Ovary (tissue), 9 donors: ENCODE results near the gene CNPY2. TPM values are rescaled to one million over a fixed set of nuclear protein-coding genes. Genes with fewer than 3 reads are reported as not detected.
"Not testable (repeated sequence)": the region's sequence is repeated elsewhere in the genome, so short reads cannot be mapped to it uniquely, and the experiment has no call there.

ENCODE experiments used
- DNase-seq, 5 donors: peaks; one replicate each; pipeline ENCODE4 v3.0.0-alpha.2; 2019 to 2020
- H3K27ac ChIP-seq, 2 donors: fragments of 200-600 bp; one replicate each; pipeline versions ENCODE4 v1.5.1 to v1.8.0; 2019 to 2022
- H3K27me3 ChIP-seq: fragments of 200-600 bp; one replicate; pipeline ENCODE4 v1.8.0; 2022
- H3K36me3 ChIP-seq: fragments of 200-600 bp; sonication (generic); one replicate; pipeline ENCODE4 v1.5.1; 2019
- H3K4me1 ChIP-seq: one replicate; pipeline ENCODE4 v1.8.1; 2013; ENCODE audit warnings: mild to moderate bottlenecking, moderate library complexity; ENCODE audit not compliant: insufficient read depth
- H3K4me3 ChIP-seq: fragments of 200-600 bp; sonication (generic); one replicate; pipeline ENCODE4 v1.5.1; 2017
- H3K9me3 ChIP-seq, 2 donors: fragments of 200-600 bp in 1 of 2; sonication (generic) in 1 of 2; one replicate each; pipeline versions ENCODE4 v1.5.1 to v1.8.1; 2013 to 2019; ENCODE audit warnings: mild to moderate bottlenecking in 1 of 2, moderate library complexity in 1 of 2
- CTCF ChIP-seq, 3 donors: fragments of 450-650 bp in 2 of 3; fragments of 200-600 bp in 1 of 3; IDR thresholded peaks; one replicate each; pipeline versions ENCODE4 v1.5.1 to v1.8.0; 2016 to 2022; ENCODE audit warnings: antibody characterized with exemption in 3 of 3, mild to moderate bottlenecking in 1 of 3
- EP300 ChIP-seq: sonication (generic); formaldehyde crosslinking; IDR thresholded peaks from one replicate; pipeline ENCODE4 v1.6.1; 2017; ENCODE audit warnings: antibody characterized with exemption
- POLR2A ChIP-seq: fragments of 450-650 bp; IDR thresholded peaks from one replicate; pipeline ENCODE4 v1.6.1; 2017; ENCODE audit warnings: antibody characterized with exemption, mild to moderate bottlenecking, moderate library complexity
- WGBS, 3 donors: extraction: QIAGEN DNeasy Blood & Tissue Kit in 1 of 3; methylation state at CpG; one replicate each; pipeline versions ENCODE4 v1.1.5 to v1.1.7; 2013 to 2017; 5-methylcytosine and 5-hydroxymethylcytosine counted together
- intact Hi-C, 4 donors: fragments of 100-400 bp; cut with DNase I; formaldehyde crosslinking; loops; one replicate each; pipeline versions ENCODE4 v1.11.0 to v1.15.1; 2022 to 2023
- polyA plus RNA-seq, 2 donors: library from polyadenylated mRNA; stranded (reverse); fragments of 200-250 nt in 1 of 2; fragments of 350-450 nt in 1 of 2; fragmentation: Illumina TruSeq in 1 of 2; extraction: RNeasy Lipid Tissue Mini Kit (QIAGEN cat#74804) in 1 of 2; gene quantifications; one replicate each; pipeline ENCODE4 v1.2.3, GENCODE V29; 2013 to 2014
- total RNA-seq, 7 donors: library from RNA; depleted of rRNA in 2 of 7; stranded (reverse); fragments of >200 nt in 2 of 7; fragmentation: NEBNext Ultra II Directional in 3 of 7; extraction: Animal tissue kit (Norgen Biotek cat#: 25700) in 3 of 7; gene quantifications; one replicate each; pipeline versions ENCODE4 v1.1.0 to v1.2.4, GENCODE V29; 2016 to 2023
- donor health status: DM: no; HTN: no; CAD: no; lungs with moderate emphysema.
- donor health status: DM: no; HTN: no; CAD: no.
- donor health status: Bipolar disorder and iron deficiency.
- donor health status: DM: yes; HTN: yes; CAD: no.
- donor health status: DM: no; HTN: no; CAD: no.
- donor health status: DM: yes; HTN: yes; CAD: no.

CNPY2 gene
- total and polyA plus RNA-seq, 9 donors = 58.9 to 134 (median 89.1) TPM

GRCh38 chr12:56330936-56331490, 15.2 kb upstream of the CNPY2 start:
- WGBS, 3 donors = 93 to 95% (median 94%) methylated on average over 7 of the region's 7 CpGs
- no peaks in the 10 kb centered on the region for H3K27me3 ChIP-seq
- TF ChIP-seq POLR2A (no peak), CTCF (IDR thresholded peaks at IDR 0.05) (no peak), EP300 (no peak)
- H3K9me3 ChIP-seq = no peaks in the 10 kb centered on the region
- H3K36me3 ChIP-seq = no peaks in the 10 kb centered on the region
- intact Hi-C loops = loop anchor here in 1 of 4 donors (10.0 kb wide), 1 partner anchor 134 kb away; the partner anchor contains the start of gene SPRYD4
- no peak overlapping the region for H3K4me3 ChIP-seq
- H3K4me1 ChIP-seq = peaks cover 7% of the 10 kb centered on the region
- no peak for DNase-seq
- no peak overlapping the region for H3K27ac ChIP-seq

- Histone ChIP-seq H3K36me3 (no peaks in the 10 kb centered on the region), H3K4me3 (no peak overlapping the region), H3K4me1 (no peaks in the 10 kb centered on the region), H3K27ac (no peak overlapping the region), H3K9me3 (no peaks in the 10 kb centered on the region), H3K27me3 (no peaks in the 10 kb centered on the region)
- 74 to 86% (median 81%) methylated on average over 6 of the region's 6 CpGs for WGBS, 3 donors
- intact Hi-C loops = no loop called here
- no peak for TF ChIP-seq CTCF (IDR thresholded peaks at IDR 0.05)
- TF ChIP-seq POLR2A = no peak
- no peak for TF ChIP-seq EP300
- peak in 2 of 5 donors; percentile 40 to 49 for DNase-seq
Measured at GRCh38 chr12:56326533-56326932, 10.7 kb upstream of the CNPY2 start.

- intact Hi-C loops = no loop called here
- Histone ChIP-seq H3K27ac (no peak overlapping the region), H3K36me3 (no peaks in the 10 kb centered on the region), H3K4me3 (no peak overlapping the region), H3K9me3 (no peaks in the 10 kb centered on the region), H3K27me3 (no peaks in the 10 kb centered on the region), H3K4me1 (no peaks in the 10 kb centered on the region)
- no peak for TF ChIP-seq CTCF (IDR thresholded peaks at IDR 0.05)
- no peak for TF ChIP-seq EP300
- TF ChIP-seq POLR2A = no peak
- WGBS, 3 donors = 95 to 96% (median 96%) methylated on average over 8 of the region's 8 CpGs
- DNase-seq = no peak
Measured at GRCh38 chr12:56326126-56326525, 10.3 kb upstream of the CNPY2 start.

- no peak for TF ChIP-seq CTCF (IDR thresholded peaks at IDR 0.05)
- no peak for TF ChIP-seq POLR2A
- TF ChIP-seq EP300 = no peak
- no peak overlapping the region for H3K4me3 ChIP-seq
- H3K4me1 ChIP-seq = no peaks in the 10 kb centered on the region
- intact Hi-C loops = no loop called here
- DNase-seq = no peak
- H3K27ac ChIP-seq = no peak overlapping the region
- H3K9me3 ChIP-seq = no peaks in the 10 kb centered on the region
- WGBS, 3 donors = 88 to 92% (median 89%) methylated on average over 6 of the region's 6 CpGs
- no peaks in the 10 kb centered on the region for H3K27me3 ChIP-seq
- H3K36me3 ChIP-seq = no peaks in the 10 kb centered on the region
Measured at GRCh38 chr12:56324206-56324605, 8.4 kb upstream of the CNPY2 start.

- H3K4me1 ChIP-seq, H3K4me3 ChIP-seq, H3K27me3 ChIP-seq, DNase-seq, H3K27ac ChIP-seq, intact Hi-C loops, H3K36me3 ChIP-seq, H3K9me3 ChIP-seq: not testable (repeated sequence)
- 91 to 93% (median 92%) methylated on average over 8 of the region's 8 CpGs for WGBS, 3 donors
Measured at GRCh38 chr12:56321610-56322009, 5.8 kb upstream of the CNPY2 start.
